ENCODE measurements around the gene DVL3. TPM values are rescaled to one million over a fixed set of nuclear protein-coding genes. Genes with fewer than 3 reads are reported as not detected.

Gene DVL3
- total RNA-seq, 1 donor from 2014 or later = 112 TPM

DNA sequence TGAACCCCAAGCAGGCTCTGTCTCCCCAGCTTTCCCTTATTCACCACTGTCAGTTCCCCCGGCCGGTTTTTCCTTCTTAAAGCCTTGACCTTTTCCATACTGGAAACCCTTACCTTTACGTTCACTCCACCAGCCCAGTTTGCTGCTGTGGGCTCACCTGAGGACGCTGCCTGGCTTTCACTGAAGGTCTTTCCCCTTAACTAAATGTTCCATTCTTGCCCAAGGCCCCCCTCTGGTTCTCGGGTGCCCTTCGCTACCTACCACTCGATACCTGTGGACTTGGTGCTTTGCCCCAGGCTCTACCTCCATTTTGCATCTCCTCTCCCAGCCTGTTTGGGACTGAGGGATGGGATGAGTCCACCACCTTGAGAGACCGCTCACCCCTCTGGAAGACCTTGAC is 20.3 kb downstream of the DVL3 start:
- H3K36me3 Mint-ChIP-seq (ENCODE audit: insufficient read depth) = peaks cover 15% of the 10 kb centered on the region
- TF ChIP-seq, protein P1, sequence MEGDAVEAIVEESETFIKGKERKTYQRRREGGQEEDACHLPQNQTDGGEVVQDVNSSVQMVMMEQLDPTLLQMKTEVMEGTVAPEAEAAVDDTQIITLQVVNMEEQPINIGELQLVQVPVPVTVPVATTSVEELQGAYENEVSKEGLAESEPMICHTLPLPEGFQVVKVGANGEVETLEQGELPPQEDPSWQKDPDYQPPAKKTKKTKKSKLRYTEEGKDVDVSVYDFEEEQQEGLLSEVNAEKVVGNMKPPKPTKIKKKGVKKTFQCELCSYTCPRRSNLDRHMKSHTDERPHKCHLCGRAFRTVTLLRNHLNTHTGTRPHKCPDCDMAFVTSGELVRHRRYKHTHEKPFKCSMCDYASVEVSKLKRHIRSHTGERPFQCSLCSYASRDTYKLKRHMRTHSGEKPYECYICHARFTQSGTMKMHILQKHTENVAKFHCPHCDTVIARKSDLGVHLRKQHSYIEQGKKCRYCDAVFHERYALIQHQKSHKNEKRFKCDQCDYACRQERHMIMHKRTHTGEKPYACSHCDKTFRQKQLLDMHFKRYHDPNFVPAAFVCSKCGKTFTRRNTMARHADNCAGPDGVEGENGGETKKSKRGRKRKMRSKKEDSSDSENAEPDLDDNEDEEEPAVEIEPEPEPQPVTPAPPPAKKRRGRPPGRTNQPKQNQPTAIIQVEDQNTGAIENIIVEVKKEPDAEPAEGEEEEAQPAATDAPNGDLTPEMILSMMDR (IDR thresholded peaks at IDR 0.05; ENCODE audit: unreplicated experiment) = no peak
- peak overlapping the region; percentile 87 for H3K4me3 Mint-ChIP-seq (ENCODE audit: low read depth)
- H3K4me1 Mint-ChIP-seq (ENCODE audit: low read depth) = peaks cover 16% of the 10 kb centered on the region
- no peaks in the 10 kb centered on the region for H3K9me3 Mint-ChIP-seq (ENCODE audit: low read depth)
- DNase-seq (ENCODE audit: low spot score, unreplicated experiment) = no peak
- H3K27ac Mint-ChIP-seq = peak overlapping the region; percentile 91
- no peaks in the 10 kb centered on the region for H3K27me3 Mint-ChIP-seq

DNA sequence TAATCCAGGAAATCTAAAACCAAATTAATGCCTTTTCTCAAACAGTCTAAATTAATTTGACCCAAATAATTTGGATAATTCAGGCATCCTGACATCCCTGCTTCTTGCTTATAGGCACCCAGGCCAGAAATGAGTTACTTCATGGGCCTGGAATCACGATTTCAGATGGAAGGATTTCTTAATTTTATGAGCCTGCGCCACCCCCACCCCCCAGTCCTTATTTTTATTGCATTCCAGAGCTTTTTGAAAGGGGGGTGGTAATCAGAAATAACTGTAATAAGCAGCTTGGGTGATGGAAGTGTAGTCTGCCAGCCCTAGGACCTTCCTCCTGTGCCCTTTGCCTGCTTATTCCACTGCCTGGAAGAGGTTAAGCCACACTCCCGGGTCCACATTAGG is 20.8 kb downstream of the DVL3 start:
- no peak for DNase-seq (ENCODE audit: low spot score, unreplicated experiment)
- peak overlapping the region; percentile 87 for H3K4me3 Mint-ChIP-seq (ENCODE audit: low read depth)
- TF ChIP-seq, protein P1 (IDR thresholded peaks at IDR 0.05; ENCODE audit: unreplicated experiment) = no peak
- H3K4me1 Mint-ChIP-seq (ENCODE audit: low read depth) = peaks cover 16% of the 10 kb centered on the region
- H3K9me3 Mint-ChIP-seq (ENCODE audit: low read depth) = no peaks in the 10 kb centered on the region
- peak overlapping the region; percentile 89 for H3K27ac Mint-ChIP-seq
- peaks cover 16% of the 10 kb centered on the region for H3K36me3 Mint-ChIP-seq (ENCODE audit: insufficient read depth)
- H3K27me3 Mint-ChIP-seq = no peaks in the 10 kb centered on the region

DNA sequence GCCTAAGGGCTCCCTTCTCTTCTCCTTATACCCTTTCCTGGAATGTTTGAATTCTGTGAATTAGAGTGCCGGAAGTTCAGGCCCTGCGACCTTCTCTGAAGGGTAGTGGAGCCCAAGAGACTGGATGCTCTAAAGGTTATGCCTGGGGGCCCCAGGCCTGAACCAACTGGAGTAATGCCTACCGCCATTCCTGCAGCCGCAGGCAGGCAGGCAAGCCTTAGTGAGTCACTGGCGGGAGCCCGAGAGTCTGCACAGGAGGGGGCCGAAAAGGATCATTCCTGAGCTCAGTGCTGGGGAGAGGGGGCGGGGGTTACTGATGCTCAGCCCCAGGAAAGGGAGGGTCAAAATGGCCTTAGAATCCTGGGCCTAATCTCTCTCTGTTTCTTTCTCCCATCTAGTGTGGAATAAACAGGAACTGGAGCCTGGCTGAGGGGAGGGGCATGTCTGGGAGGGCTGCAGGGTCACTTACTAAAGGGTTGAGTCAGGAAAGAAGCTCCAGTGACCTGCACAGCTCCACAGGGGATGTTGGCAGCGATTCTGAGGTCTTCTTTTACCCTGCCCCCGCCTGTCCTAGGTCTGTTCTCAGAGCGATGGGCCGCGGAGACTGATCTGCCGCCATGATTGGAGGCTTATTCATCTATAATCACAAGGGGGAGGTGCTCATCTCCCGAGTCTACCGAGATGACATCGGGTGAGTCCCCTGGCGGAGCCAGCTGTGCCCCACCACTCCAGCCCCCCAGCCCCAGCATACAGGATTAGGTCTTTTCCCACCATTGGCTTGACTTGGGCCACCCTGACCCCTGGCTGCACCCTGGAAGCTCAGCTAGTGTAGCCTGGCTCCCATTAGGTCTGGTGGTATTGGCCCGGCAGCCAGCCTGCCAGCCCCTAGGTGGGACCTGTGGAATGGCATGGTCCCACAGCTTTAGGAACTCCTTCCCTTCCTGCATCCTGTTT is 21.5 kb downstream of the DVL3 start:
- TF ChIP-seq, protein P1 (IDR thresholded peaks at IDR 0.05; ENCODE audit: unreplicated experiment) = no peak
- no peaks in the 10 kb centered on the region for H3K9me3 Mint-ChIP-seq (ENCODE audit: low read depth)
- H3K4me1 Mint-ChIP-seq (ENCODE audit: low read depth) = peaks cover 16% of the 10 kb centered on the region
- DNase-seq (ENCODE audit: low spot score, unreplicated experiment) = no peak
- H3K36me3 Mint-ChIP-seq (ENCODE audit: insufficient read depth) = peaks cover 14% of the 10 kb centered on the region
- no peaks in the 10 kb centered on the region for H3K27me3 Mint-ChIP-seq
- peak overlapping the region; percentile 89 for H3K27ac Mint-ChIP-seq
- peak overlapping the region; percentile 87 for H3K4me3 Mint-ChIP-seq (ENCODE audit: low read depth)

DNA sequence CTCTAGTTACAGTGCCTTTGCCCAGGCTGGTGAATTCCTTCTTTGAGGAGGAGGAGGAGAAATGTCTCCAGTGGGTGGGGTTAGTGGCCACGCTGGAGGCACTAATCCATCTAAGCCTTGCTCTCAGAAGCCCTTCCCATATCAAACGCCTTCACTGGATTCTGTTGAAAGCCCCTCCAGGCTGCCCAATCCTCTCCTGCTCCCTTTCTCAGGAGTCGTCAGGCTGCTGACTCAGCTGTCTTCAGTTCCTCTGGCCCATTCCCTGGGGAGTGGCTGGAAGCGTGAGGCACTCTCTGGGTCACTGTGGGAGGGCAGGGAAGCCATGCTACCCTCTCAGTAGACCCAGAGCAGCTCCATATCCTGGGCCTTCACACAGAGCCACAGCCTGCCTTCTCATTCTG is 22.2 kb downstream of the DVL3 start:
- TF ChIP-seq, protein P1 (IDR thresholded peaks at IDR 0.05; ENCODE audit: unreplicated experiment) = no peak
- no peaks in the 10 kb centered on the region for H3K9me3 Mint-ChIP-seq (ENCODE audit: low read depth)
- H3K27me3 Mint-ChIP-seq = no peaks in the 10 kb centered on the region
- H3K4me3 Mint-ChIP-seq (ENCODE audit: low read depth) = no peak overlapping the region
- peaks cover 13% of the 10 kb centered on the region for H3K36me3 Mint-ChIP-seq (ENCODE audit: insufficient read depth)
- DNase-seq (ENCODE audit: low spot score, unreplicated experiment) = no peak
- peaks cover 16% of the 10 kb centered on the region for H3K4me1 Mint-ChIP-seq (ENCODE audit: low read depth)
- H3K27ac Mint-ChIP-seq = no peak overlapping the region

DNA sequence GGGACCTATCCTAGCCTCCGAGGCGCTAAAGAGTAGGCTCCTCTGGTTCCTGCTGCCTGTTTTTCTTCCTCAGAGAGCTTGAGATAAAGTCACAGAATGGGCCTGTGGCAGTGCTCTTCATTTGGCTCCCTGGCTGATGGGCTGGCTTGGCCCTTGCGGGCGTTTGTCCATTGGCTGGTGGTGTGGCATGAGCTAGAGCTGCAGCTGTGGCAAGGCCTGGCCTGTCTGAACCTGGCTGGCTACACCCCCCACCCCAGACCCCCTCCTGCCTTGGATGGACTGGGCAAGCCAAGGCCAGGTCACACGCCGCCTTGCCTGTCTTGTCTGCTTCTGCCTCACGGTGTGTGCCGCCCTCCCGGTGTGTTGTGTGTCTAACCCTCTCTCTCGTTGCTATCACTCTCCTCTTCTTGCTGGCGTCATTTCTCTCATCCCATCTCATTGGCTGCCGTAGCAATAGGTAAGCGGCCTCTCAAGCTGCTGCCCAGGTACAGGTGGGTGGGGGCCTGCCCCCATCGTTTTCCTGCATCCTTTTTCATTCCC is 22.7 kb downstream of the DVL3 start:
- H3K27me3 Mint-ChIP-seq = no peaks in the 10 kb centered on the region
- no peak overlapping the region for H3K27ac Mint-ChIP-seq
- no peak for DNase-seq (ENCODE audit: low spot score, unreplicated experiment)
- peaks cover 16% of the 10 kb centered on the region for H3K4me1 Mint-ChIP-seq (ENCODE audit: low read depth)
- TF ChIP-seq, protein P1 (IDR thresholded peaks at IDR 0.05; ENCODE audit: unreplicated experiment) = no peak
- peaks cover 15% of the 10 kb centered on the region for H3K36me3 Mint-ChIP-seq (ENCODE audit: insufficient read depth)
- H3K9me3 Mint-ChIP-seq (ENCODE audit: low read depth) = no peaks in the 10 kb centered on the region
- H3K4me3 Mint-ChIP-seq (ENCODE audit: low read depth) = no peak overlapping the region
